ENCODE data around the gene NOS1AP. TPM values are rescaled to one million over a fixed set of nuclear protein-coding genes. Genes with fewer than 3 reads are reported as not detected.

Gene NOS1AP
- total RNA-seq, 1 donor from 2014 or later, result 20.7 TPM

DNA sequence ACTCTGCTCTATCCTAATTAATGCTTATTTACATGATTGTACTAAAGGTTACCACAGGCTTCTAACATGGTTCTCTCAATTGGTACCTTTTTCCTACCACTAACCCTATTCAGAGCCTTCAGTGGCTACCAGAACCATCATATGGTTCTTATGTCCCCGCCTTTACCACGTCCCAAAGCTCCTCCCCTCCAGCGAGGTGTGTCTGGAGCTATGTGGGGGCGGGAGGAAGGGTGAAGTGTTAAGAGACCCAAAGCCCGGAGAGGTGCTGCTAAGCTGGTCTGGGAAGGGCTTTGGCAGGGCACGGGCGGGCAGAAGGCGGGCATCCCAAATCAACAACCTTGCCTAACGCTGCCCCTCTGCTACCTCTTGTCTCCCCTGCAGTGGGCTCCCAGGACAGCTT is 297.2 kb downstream of the NOS1AP start:
- DNase-seq (ENCODE audit: low spot score), result no peak

DNA sequence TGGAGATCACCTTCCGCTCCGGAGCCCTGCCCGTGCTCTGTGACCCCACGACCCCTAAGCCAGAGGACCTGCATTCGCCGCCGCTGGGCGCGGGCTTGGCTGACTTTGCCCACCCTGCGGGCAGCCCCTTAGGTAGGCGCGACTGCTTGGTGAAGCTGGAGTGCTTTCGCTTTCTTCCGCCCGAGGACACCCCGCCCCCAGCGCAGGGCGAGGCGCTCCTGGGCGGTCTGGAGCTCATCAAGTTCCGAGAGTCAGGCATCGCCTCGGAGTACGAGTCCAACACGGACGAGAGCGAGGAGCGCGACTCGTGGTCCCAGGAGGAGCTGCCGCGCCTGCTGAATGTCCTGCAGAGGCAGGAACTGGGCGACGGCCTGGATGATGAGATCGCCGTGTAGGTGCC is 297.6 kb downstream of the NOS1AP start:
- DNase-seq (ENCODE audit: low spot score), result no peak

DNA sequence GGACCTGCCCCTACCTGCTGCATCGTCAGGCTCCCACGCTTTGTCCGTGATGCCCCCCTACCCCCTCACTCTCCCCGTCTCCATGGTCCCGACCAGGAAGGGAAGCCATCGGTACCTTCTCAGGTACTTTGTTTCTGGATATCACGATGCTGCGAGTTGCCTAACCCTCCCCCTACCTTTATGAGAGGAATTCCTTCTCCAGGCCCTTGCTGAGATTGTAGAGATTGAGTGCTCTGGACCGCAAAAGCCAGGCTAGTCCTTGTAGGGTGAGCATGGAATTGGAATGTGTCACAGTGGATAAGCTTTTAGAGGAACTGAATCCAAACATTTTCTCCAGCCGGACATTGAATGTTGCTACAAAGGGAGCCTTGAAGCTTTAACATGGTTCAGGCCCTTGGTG is 298.3 kb downstream of the NOS1AP start:
- no peak for DNase-seq (ENCODE audit: low spot score)

DNA sequence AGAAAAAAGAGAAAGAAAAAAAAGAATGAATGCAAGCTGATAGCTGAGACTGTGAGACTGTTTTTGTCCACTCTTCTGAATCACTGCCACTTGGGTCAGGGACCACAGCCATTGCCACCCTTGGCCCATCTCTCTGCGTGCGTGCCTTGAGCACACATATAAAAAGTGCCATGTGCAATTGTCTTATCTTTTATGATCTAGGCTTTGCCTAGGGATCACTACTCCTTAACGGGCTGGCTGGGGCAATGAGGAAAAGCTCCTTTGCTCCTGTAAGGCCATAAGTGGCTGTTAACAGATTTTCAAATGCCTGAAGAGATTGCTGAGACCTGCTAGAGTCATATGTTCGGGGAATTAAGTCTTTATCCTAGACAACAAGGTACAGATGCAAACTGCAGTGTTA is 299.0 kb downstream of the NOS1AP start:
- DNase-seq (ENCODE audit: low spot score), result no peak

DNA sequence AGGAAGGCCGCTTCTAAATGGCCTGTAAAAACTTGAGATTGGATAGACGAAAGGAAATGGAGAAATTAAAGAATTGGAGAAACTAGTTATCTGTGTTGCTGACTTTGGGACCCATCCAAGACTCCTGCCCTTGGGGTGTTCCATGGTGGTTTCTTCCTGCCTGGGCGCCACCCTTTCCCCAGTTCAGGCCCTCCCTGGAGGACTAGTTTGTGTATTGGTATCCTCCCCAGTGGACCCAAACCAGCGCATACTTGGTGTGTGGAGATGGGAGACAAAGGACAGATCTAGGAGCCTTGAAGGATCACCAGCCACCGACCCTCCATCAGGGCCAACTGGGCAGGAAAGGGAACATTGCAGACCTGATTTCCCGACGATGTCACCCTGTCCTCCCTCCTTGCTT is 300.1 kb downstream of the NOS1AP start:
- DNase-seq (ENCODE audit: low spot score), result no peak

DNA sequence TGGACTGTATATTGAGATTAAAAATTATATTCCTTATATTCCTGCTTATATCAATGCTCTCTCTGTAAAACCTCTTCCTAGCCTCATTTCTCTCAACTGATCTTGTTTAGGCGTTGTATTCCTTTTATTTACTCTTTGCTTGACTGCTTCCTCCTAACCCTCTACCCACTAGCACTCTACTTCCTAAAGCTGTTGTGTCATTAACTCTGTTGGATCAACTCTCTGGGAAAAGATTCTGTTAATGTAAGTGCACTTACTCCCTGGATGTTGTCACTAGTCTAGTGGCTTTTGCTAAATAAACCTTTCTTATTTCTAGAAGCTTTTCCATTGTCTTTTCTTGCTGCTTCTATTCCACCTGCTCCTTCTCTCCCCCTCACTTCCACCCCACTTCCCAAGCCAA is 300.7 kb downstream of the NOS1AP start:
- DNase-seq (ENCODE audit: low spot score), result no peak

DNA sequence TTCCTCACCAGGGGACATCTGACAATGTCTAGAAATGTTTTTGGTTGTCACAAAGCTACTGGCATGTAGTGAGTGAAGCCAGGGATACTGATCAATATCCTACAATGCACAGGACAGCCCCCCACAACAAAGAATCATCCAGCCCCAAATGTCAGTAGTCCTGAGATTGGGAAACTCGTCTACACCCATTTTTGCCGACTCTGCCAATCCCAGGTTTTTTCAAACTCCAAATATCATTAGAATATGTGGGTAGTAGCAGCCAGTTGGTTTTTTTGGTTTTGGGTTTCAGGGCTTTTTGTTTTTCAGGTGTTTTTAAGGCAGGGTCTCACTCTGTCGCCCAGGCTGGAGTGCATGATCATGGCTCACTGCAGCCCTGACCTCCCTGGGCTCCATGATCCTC is 301.2 kb downstream of the NOS1AP start:
- no peak for DNase-seq (ENCODE audit: low spot score)

DNA sequence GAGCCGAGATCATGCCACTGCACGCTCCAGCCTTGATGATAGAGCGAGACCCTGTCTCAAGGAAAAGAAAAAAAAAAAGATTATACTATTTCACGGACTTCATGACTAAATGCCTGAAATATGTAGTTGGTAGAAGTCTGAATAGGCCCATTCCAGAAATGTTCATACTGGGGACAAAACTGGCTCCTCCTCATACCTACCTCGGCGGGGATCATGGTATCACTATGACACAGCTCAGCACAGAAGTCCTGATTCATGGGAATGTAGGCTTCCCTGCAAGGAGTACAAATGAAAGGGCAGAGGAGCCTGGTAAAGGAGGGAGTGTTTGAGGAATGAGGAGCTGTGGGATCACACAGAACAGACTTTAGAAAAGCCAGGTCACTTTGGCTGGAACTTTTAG is 302.1 kb downstream of the NOS1AP start:
- DNase-seq (ENCODE audit: low spot score), result no peak

DNA sequence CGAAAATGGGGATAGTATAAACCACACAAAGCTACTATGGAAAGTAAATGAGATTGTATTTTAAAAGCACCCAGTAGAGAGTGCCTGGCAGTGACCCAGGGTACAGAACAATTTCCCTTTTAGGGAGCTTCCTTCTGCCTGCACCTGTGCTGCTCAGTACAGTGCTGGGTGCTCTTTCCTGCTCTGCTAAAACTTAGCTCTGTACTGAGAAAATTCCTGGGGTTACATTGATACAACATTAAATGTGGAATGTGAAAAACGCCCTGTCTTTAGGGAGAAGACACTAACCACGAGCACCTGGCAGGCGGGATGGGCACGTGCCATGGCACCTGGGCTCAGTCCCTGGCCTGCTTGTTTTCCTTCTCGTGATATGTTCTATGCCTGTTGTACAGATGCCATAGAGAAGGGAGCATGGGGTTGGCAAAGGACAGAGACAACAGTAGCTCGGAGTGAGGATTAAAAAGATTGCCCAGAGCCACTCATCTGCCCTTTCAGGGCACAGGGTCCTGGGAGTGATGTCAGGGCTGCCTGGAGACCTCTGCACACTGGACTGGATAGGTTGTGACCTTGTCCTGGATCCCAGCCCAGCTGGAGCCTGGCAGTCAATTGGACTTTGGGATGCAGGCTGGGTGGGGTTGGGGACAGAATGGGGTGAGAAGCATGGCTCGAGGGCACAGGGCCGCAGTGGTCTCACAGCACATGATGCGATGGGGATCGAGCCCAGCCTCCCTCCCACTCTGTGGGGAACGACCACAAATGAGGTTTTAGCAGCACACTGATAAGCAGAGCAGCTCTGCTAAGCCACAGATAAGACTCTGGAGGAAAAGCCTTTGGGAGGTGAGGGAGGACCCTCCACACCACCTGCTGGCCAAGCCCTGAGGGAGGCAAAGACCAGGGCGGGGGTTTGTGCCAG is 302.9 kb downstream of the NOS1AP start:
- DNase-seq (ENCODE audit: low spot score), result peak; percentile 14

DNA sequence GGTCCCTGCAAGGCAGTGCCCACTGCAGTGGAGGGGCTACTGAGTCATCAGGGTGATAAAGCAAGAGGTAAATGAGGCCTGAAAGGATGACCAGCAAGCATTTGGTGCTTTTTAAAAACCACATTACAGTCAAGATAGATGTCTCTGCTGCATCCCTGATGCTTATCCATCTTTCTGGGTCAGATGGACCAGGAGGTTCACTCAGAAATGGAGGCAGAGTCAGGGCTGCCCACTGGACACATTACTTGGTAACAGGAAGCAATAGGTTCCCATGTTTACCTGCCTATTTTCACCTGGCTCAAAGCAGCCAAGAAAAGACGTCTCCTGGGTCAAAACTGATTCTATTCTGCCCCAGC is 303.6 kb downstream of the NOS1AP start:
- DNase-seq (ENCODE audit: low spot score), result no peak

DNA sequence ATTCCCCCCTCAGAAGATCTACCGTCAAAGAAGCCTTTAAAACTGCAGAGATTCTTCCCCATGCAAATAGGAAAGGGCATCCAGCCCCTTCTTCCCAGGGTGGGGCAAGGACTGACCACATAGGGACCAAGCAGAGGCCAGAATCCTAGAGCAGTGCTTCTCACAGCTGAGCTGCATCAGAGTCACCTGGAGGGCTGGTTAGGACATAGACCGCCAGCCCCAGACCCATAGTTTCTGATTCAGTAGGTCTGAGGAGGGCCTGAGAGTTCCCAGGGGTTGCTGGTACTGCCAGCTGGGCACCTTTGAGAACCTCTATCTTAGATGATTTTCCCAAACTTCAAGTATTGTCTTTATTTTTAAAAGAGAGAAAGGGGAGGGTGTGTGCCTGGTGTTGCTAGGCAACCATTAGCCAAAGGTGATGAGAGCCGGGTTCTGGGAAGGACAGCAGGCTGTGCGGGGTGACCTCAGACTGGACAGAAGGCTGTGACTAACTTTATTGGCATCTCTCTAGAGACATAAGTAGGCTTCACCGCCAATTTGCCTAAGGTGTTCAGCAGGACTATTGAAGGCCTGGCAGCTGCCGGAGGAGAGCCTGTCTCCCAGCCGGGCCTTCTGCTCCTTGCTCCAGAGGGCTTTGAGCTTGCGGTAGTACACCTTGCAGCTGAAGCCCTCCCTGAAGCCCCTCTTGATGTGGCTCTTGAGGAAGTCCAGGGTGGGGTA is 304.2 kb downstream of the NOS1AP start:
- no peak for DNase-seq (ENCODE audit: low spot score)

DNA sequence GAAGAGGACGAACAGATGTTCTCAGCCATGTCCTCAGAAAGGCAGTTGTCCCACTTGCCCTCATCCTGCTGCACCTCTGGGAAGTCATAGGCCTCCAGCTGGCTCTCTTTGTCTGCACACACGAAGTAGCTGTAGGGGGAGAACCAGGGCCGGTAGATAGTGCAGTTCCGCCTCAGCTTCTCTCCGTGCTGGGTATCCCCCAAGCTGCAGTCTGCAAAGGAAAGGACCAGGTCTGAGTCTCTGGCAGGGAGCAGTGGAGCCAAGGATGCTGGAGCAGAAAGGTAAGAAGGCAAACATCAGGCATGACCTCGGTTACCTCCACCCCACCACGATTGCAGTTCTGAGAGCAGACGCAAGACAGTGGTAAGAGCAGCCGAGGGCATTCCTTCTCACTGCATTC is 304.9 kb downstream of the NOS1AP start:
- DNase-seq (ENCODE audit: low spot score), result no peak

DNA sequence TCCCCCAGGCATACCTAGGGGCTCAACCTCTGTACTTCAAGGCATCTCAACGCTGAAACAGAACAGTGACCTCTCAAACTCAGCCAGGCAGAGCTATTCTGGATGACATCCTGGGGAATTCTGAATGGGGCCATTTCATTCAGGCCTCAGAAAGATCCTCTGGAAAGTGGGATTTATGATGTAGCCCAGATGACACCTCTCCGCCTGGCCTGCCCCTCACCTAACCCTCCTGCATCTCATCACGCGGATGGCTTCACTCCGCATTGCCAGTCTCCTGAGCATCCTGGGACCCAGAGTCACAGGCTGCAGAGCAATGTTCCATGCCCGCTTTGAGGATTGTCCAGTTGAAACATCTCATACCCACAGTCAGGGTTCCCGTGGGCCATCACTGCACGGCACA is 306.0 kb downstream of the NOS1AP start:
- no peak for DNase-seq (ENCODE audit: low spot score)

DNA sequence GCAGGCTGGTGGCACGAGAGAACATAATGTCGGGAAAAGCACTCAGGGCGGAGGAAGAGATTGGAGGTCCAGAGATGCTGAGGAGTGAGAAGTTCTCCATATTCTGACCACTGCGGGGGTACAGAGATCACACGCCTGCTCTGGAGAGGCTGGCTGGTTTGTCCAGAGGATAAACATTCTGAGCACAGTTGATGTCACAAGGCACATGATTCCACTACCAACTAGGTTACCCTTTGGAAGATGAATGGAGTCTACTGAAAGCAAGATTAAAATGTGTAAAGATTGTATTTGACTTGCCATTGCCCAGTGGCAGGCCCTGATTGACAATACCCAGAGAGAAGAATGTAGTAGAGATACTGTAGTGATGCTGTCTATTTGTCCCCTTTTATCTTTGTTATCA is 307.2 kb downstream of the NOS1AP start, which contains the start of gene SPATA46:
Gene SPATA46, minus strand, starts transcription at position 164 of the 400 bp plus-strand sequence. Its CDS starts 64 bp downstream, at position 100.
- DNase-seq (ENCODE audit: low spot score), result no peak

DNA sequence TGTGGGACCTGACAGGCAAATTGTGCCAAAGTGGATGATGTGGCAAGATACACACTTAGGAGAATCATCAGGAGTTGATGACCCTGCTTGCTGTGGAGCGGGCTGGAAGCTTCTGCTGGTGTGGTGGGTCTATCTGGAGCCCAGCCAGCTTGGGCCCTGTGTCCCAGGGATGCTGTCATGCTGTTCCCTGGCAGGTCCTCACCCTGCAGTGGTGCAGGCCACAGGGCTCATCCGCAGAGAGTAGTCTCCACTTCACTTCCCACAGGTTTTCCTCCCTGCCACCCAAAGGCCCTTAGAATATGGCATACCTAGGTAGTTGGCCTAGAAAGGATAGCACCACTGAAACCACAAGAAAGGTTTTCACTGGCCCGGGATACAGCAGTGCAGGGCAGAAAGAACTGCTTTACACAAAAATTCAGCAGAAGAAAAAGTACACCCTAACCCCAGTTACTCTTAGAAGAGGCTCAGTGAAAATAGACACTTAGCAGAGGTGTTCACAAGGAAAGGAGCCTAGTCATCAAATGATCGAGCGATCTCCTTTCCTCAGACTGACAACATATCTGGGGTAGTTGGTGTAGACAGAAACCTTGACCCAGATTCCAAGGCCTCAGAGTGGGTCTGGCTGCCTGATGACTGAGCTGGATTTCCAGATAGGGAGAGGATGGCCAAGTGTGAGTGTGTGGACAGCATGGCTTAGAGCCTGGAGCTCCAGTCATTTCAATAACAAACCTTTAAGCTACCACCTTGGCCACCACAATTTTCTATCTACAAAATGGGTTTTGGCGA is 310.8 kb downstream of the NOS1AP start:
- DNase-seq (ENCODE audit: low spot score), result no peak

DNA sequence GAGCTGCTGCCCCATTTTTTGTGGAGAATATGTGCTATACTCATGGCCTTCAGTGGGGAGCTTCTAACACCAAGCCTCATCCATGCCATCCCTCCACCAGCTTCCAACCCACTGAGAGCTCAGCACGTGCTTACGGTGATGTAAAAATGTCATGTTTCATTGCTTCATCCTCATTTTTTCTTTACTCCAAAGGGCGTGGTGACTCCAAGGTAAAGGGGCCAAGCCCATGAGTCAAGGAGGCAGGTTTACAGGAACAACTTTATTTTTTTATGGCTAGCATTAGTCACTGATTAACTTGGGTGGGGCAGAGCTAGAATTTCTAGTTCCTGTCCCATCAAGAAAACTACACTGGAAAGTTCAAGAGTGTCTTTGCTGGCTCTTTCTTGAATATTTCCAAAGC is 311.9 kb downstream of the NOS1AP start, which contains the start of gene C1orf226:
Gene C1orf226, plus strand, starts transcription at position 346 of the 400 bp plus-strand sequence. CDS start 174 bp downstream, outside the sequence.
- DNase-seq (ENCODE audit: low spot score), result peak; percentile 51

DNA sequence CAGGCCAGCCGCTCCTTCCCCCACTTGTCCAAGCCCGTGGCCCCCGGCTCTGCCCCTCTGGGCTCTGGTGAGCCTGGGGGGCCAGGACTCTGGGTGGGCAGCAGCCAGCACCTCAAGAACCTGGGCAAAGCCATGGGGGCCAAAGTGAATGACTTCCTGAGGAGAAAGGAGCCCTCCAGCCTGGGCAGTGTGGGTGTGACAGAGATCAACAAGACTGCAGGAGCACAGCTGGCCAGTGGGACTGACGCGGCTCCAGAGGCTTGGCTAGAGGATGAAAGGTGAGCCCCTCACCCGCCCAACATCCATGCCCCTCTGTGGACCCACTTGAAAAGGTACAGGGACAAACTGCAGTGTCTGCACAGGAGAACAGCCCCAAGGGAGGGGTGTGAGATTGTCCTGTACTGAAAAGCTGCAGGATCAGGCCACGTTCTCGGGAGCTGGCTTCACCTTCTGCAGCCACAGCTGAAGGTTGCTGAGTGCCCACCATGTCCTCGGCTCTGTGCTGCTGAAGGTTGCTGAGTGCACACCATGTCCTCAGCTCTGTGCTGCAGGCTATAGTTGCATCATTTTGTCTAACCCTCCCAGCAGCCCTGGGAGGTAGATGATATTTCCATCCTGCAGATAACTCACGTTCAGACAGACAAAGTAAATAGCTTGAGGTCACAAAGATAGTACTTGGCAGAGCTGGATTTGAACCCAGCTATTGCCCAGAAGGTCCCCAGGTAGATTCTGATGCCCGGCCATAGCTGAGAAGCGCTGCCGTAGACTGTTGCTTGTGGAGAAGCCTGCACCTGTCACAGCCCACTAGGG is 312.7 kb downstream of the NOS1AP start:
- DNase-seq (ENCODE audit: low spot score), result no peak

DNA sequence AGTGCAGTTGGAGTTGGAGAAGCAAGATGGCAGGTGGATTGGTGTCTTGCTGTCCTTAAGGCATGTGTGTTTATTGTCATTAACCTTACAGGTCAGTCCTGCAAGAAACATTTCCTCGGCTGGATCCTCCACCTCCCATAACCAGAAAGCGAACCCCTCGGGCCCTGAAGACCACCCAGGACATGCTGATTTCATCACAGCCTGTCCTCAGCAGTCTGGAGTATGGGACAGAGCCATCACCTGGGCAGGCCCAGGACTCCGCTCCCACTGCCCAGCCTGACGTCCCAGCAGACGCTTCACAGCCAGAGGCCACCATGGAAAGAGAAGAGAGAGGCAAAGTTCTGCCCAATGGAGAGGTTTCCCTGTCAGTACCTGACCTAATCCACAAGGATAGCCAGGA is 313.6 kb downstream of the NOS1AP start:
- DNase-seq (ENCODE audit: low spot score), result no peak

DNA sequence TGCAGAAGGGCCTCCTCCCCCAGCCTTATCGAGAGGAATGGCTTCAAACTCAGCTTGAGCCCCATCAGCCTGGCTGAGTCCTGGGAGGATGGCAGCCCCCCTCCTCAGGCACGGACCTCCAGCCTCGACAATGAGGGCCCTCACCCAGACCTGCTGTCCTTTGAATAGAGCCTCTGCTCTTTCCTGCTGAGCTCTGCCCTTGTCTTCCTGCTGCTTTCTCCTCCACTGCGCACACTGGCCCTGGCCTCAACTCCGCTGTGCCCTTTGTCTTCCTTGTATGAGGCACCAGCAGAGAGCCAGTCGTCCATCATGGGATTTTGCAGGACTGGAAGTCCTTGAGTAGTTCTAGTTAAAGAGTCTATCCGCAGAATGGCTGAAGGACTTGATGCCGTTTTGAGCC is 314.0 kb downstream of the NOS1AP start:
- no peak for DNase-seq (ENCODE audit: low spot score)

DNA sequence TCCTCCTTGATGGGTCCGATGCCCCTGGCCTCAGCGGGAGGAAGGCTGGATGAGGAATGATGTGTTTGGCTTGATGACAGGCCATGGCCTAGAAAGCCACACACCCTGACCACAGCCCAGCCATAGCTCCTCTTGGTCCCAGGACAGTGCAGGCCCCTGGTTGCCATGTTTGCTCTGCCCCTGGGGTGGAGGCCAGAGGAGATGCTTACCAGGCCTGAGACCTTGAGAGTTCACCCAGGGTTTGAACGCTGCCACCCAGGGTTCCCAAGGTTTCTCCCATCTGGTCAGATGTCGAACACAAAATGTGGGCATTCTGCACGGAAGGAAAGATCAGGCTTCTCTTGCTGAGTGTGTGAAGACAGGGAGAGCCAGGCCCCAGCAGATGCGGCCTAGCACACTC is 314.6 kb downstream of the NOS1AP start:
- DNase-seq (ENCODE audit: low spot score), result no peak

DNA sequence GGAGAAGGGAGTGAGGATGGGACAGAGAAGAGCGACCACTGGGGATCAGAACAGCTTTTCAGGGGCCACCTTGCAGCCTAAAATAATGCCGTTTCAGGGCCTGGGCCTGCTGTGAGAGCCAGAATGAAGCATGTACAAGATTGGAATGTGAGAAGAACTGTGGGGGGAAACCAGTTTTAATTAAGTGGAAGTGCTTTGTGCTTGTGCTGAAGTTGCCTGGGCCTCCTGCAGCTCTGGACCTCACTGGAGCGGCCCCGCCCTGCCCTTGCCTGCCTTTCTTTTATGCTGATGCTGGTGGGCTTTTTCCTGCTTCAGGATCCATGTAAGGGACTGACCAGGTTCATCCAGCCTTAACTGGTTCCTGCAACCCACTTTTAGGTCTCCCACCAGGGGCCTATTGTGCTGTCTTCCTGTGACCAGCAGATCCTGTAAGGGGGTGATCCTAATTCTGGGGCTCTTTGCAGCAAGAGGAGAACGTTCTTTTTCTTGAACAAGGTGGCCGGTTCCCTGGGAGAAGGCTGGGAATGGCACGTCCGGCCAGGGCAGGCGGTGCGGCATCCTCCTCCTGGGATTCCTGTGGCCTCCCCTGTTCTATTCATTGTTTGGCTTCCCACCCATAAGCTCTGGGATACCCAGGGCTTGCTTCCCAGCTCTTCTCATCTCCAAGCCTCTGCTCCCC is 315.2 kb downstream of the NOS1AP start:
- DNase-seq (ENCODE audit: low spot score), result no peak

Measured in mucosa of gallbladder (tissue), 1 donor.